HEK293T (cell line): ENCODE data around the gene TSPAN1.
"Not testable (repeated sequence)": the region's sequence is repeated elsewhere in the genome, so short reads cannot be mapped to it uniquely, and the experiment has no call there.

Source experiments
- CTCF ChIA-PET: fragments of 350-600 bp; formaldehyde crosslinking; extraction: SDS; loops from one replicate; lab custom pipeline; 2021; ENCODE audit warnings: antibody characterized with exemption, inconsistent platforms; lab: Yijun Ruan, JAX
- POLR2A ChIA-PET: fragments of 350-600 bp; formaldehyde crosslinking; extraction: SDS; loops from one replicate; lab custom pipeline; 2020; ENCODE audit warnings: antibody characterized with exemption, inconsistent platforms; lab: Yijun Ruan, JAX
- DNase-seq: peaks from one replicate; pipeline ENCODE4 v3.0.0; 2012; ENCODE audit warnings: mixed read lengths; ENCODE audit errors: extremely low spot score
- ARNT ChIP-seq: fragments of 450-650 bp; IDR thresholded peaks from 2 replicates; pipeline ENCODE4 v1.6.1; 2017; ENCODE audit warnings: mild to moderate bottlenecking
- BHLHE40 ChIP-seq: fragments of 450-650 bp; IDR thresholded peaks from 2 replicates; pipeline ENCODE4 v1.6.1; 2016; ENCODE audit warnings: mild to moderate bottlenecking, moderate library complexity, borderline replicate concordance
- CTBP1 ChIP-seq: fragments of 450-650 bp; IDR thresholded peaks from 2 replicates; pipeline ENCODE4 v1.6.1; 2016; ENCODE audit warnings: borderline replicate concordance
- ELF4 ChIP-seq: fragments of 450-650 bp; IDR thresholded peaks from 2 replicates; pipeline ENCODE4 v1.6.1; 2017; ENCODE audit warnings: antibody characterized with exemption
- FOXA1 ChIP-seq: fragments of 450-650 bp; IDR thresholded peaks from 2 replicates; pipeline ENCODE4 v1.6.1; 2016; ENCODE audit warnings: mild to moderate bottlenecking
- FOXK2 ChIP-seq: fragments of 450-650 bp; IDR thresholded peaks from 2 replicates; pipeline ENCODE4 v1.6.1; 2016; ENCODE audit warnings: mild to moderate bottlenecking
- FOXM1 ChIP-seq: fragments of 450-650 bp; IDR thresholded peaks from 2 replicates; pipeline ENCODE4 v1.6.1; 2017; ENCODE audit warnings: mild to moderate bottlenecking, borderline replicate concordance
- HDGF ChIP-seq: fragments of 450-650 bp; IDR thresholded peaks from 2 replicates; pipeline ENCODE4 v1.6.1; 2017; ENCODE audit warnings: antibody characterized with exemption, borderline replicate concordance
- L3MBTL2 ChIP-seq: fragments of 450-650 bp; conservative IDR thresholded peaks from 2 replicates; pipeline ENCODE4 v1.6.1; 2016; ENCODE audit warnings: mild to moderate bottlenecking
- LEF1 ChIP-seq: fragments of 450-650 bp; IDR thresholded peaks from 2 replicates; pipeline ENCODE4 v1.6.1; 2017; ENCODE audit warnings: mild to moderate bottlenecking, borderline replicate concordance
- NFRKB ChIP-seq: fragments of 450-650 bp; IDR thresholded peaks from 2 replicates; pipeline ENCODE4 v1.6.1; 2016; ENCODE audit warnings: mild to moderate bottlenecking, moderate library complexity
- PKNOX1 ChIP-seq: fragments of 450-650 bp; IDR thresholded peaks from 2 replicates; pipeline ENCODE4 v1.6.1; 2016
- SP1 ChIP-seq: fragments of 450-650 bp; IDR thresholded peaks from 2 replicates; pipeline ENCODE4 v1.6.1; 2017
- SUZ12 ChIP-seq: fragments of 450-650 bp; IDR thresholded peaks from 2 replicates; pipeline ENCODE4 v1.6.1; 2016; ENCODE audit warnings: mild to moderate bottlenecking
- TARDBP ChIP-seq: fragments of 450-650 bp; IDR thresholded peaks from 2 replicates; pipeline ENCODE4 v1.6.1; 2016
- ZNF384 ChIP-seq: fragments of 450-650 bp; IDR thresholded peaks from 2 replicates; pipeline ENCODE4 v1.6.1; 2016

The TSPAN1 gene

GRCh38 chr1:46223472-46223943 lies 48.6 kb downstream of the TSPAN1 start:
- ChIA-PET CTCF (interaction anchor here (0.5 to 3.7 kb wide), 26 partner anchors 10 to 412 kb away, joined by 3 to 36 read pairs (median 6); partner anchors contain the start of genes LURAP1 and PIK3R3), POLR2A (interaction anchor here (1.0 to 2.5 kb wide), 4 partner anchors 21 to 184 kb away, joined by 3 to 15 read pairs (median 4); partner anchors contain the start of genes PIK3R3 and RAD54L)
- DNase-seq = peak; percentile 71

GRCh38 chr1:46224966-46225365 lies 50.1 kb downstream of the TSPAN1 start:
- ChIA-PET POLR2A (interaction anchor here (2.5 kb wide), 1 partner anchor 22 kb away, joined by 15 read pairs; the partner anchor contains the start of gene RAD54L), CTCF (interaction anchor here (0.7 to 3.7 kb wide), 3 partner anchors 16 to 42 kb away, joined by 3 to 36 read pairs (median 6); no protein-coding TSS in a partner anchor)
- TF ChIP-seq BHLHE40 (no peak), ZNF384 (no peak), PKNOX1 (no peak), TARDBP (no peak), SP1 (no peak), LEF1 (no peak), CTBP1 (no peak), FOXM1 (no peak), HDGF (no peak), FOXA1 (no peak), FOXK2 (no peak), NFRKB (no peak), L3MBTL2 (no peak), SUZ12 (no peak), ELF4 (no peak), ARNT (no peak)
- no peak for DNase-seq

More at GRCh38 chr1:46223472-46223943, 48.6 kb downstream of the TSPAN1 start:
- TF ChIP-seq CTBP1 = no peak
- no peak for TF ChIP-seq FOXM1
- no peak for TF ChIP-seq SUZ12
- no peak for TF ChIP-seq ARNT
- no peak for TF ChIP-seq LEF1
- no peak for TF ChIP-seq SP1
- TF ChIP-seq L3MBTL2 = no peak
- no peak for TF ChIP-seq HDGF
- no peak for TF ChIP-seq FOXK2

GRCh38 chr1:46231231-46231630 lies 56.3 kb downstream of the TSPAN1 start:
- not testable (repeated sequence) for DNase-seq
- ChIA-PET CTCF (interaction anchor here (5.4 kb wide), 1 partner anchor 8 kb away, joined by 29 read pairs; no protein-coding TSS in a partner anchor), POLR2A (interaction anchor here (1.0 to 1.7 kb wide), 2 partner anchors 16 kb away, joined by 3 to 6 read pairs; partner anchors contain the start of gene RAD54L)
